Mucosa of stomach (tissue), 1 donor: Measurements from ENCODE around the gene OLA1.

Experiments
- H3K27me3 ChIP-seq: one replicate; pipeline ENCODE4 v1.7.0; 2013; ENCODE audit warnings: mild to moderate bottlenecking, low read length; ENCODE audit not compliant: control insufficient read depth, insufficient read depth
- H3K36me3 ChIP-seq: one replicate; pipeline ENCODE4 v1.7.0; 2013; ENCODE audit warnings: low read length; ENCODE audit not compliant: control insufficient read depth, insufficient read depth
- H3K4me1 ChIP-seq: one replicate; pipeline ENCODE4 v1.7.0; 2013; ENCODE audit warnings: mild to moderate bottlenecking, low read length; ENCODE audit not compliant: control insufficient read depth, insufficient read depth
- H3K4me3 ChIP-seq: one replicate; pipeline ENCODE4 v1.7.0; 2013; ENCODE audit warnings: low read length
- H3K9ac ChIP-seq: one replicate; pipeline ENCODE4 v1.7.0; 2013; ENCODE audit warnings: mild to moderate bottlenecking, low read length, moderate library complexity
- H3K9me3 ChIP-seq: one replicate; pipeline ENCODE4 v1.7.0; 2013; ENCODE audit warnings: mild to moderate bottlenecking, low read length, moderate library complexity; ENCODE audit not compliant: control insufficient read depth
- donor health status: Pancreatic carcinoma.

OLA1 gene

GRCh38 chr2:174072069-174072468 lies 176.3 kb downstream of the OLA1 start:
- H3K9ac ChIP-seq: no peak overlapping the region
- no peak overlapping the region for H3K4me3 ChIP-seq

GRCh38 chr2:174071321-174071720 lies 177.0 kb downstream of the OLA1 start:
- H3K4me3 ChIP-seq: no peak overlapping the region
- H3K9me3 ChIP-seq: no peaks in the 10 kb centered on the region
- H3K27me3 ChIP-seq: no peaks in the 10 kb centered on the region
- H3K9ac ChIP-seq: no peak overlapping the region
- H3K4me1 ChIP-seq: no peaks in the 10 kb centered on the region
- H3K36me3 ChIP-seq: no peaks in the 10 kb centered on the region

More at GRCh38 chr2:174072069-174072468, 176.3 kb downstream of the OLA1 start:
- Histone ChIP-seq H3K9me3 (no peaks in the 10 kb centered on the region), H3K4me1 (no peaks in the 10 kb centered on the region), H3K27me3 (no peaks in the 10 kb centered on the region), H3K36me3 (no peaks in the 10 kb centered on the region)

GRCh38 chr2:174070281-174070680 lies 178.1 kb downstream of the OLA1 start:
- no peaks in the 10 kb centered on the region for H3K36me3 ChIP-seq
- H3K9ac ChIP-seq: no peak overlapping the region
- no peaks in the 10 kb centered on the region for H3K9me3 ChIP-seq
- H3K27me3 ChIP-seq: no peaks in the 10 kb centered on the region
- H3K4me1 ChIP-seq: no peaks in the 10 kb centered on the region
- no peak overlapping the region for H3K4me3 ChIP-seq

GRCh38 chr2:174067815-174068214 lies 180.5 kb downstream of the OLA1 start:
- H3K36me3 ChIP-seq: no peaks in the 10 kb centered on the region
- H3K9me3 ChIP-seq: no peaks in the 10 kb centered on the region
- H3K9ac ChIP-seq: no peak overlapping the region
- H3K4me1 ChIP-seq: no peaks in the 10 kb centered on the region
- no peaks in the 10 kb centered on the region for H3K27me3 ChIP-seq
- H3K4me3 ChIP-seq: no peak overlapping the region

- no peaks in the 10 kb centered on the region for H3K36me3 ChIP-seq
- H3K4me1 ChIP-seq: no peaks in the 10 kb centered on the region
- no peaks in the 10 kb centered on the region for H3K9me3 ChIP-seq
- H3K4me3 ChIP-seq: no peak overlapping the region
- no peak overlapping the region for H3K9ac ChIP-seq
- no peaks in the 10 kb centered on the region for H3K27me3 ChIP-seq
These were observed 181.5 kb downstream of the OLA1 start for GRCh38 chr2:174066871-174067270.

- H3K9ac ChIP-seq: no peak overlapping the region
- H3K36me3 ChIP-seq: no peaks in the 10 kb centered on the region
- no peaks in the 10 kb centered on the region for H3K9me3 ChIP-seq
- no peak overlapping the region for H3K4me3 ChIP-seq
- H3K27me3 ChIP-seq: no peaks in the 10 kb centered on the region
- no peaks in the 10 kb centered on the region for H3K4me1 ChIP-seq
These were observed 184.7 kb downstream of the OLA1 start for GRCh38 chr2:174063492-174064092.

- no peaks in the 10 kb centered on the region for H3K27me3 ChIP-seq
- no peak overlapping the region for H3K4me3 ChIP-seq
- no peaks in the 10 kb centered on the region for H3K4me1 ChIP-seq
- no peaks in the 10 kb centered on the region for H3K9me3 ChIP-seq
- no peak overlapping the region for H3K9ac ChIP-seq
- H3K36me3 ChIP-seq: no peaks in the 10 kb centered on the region
These were observed 185.4 kb downstream of the OLA1 start for GRCh38 chr2:174062934-174063333.

- Histone ChIP-seq H3K9ac (no peak overlapping the region), H3K4me3 (no peak overlapping the region), H3K27me3 (no peaks in the 10 kb centered on the region), H3K9me3 (no peaks in the 10 kb centered on the region), H3K4me1 (no peaks in the 10 kb centered on the region), H3K36me3 (no peaks in the 10 kb centered on the region)
These were observed 188.5 kb downstream of the OLA1 start for GRCh38 chr2:174059884-174060244.

GRCh38 chr2:174059178-174059883 lies 189.0 kb downstream of the OLA1 start:
- no peak overlapping the region for H3K4me3 ChIP-seq
- no peak overlapping the region for H3K9ac ChIP-seq
- no peaks in the 10 kb centered on the region for H3K4me1 ChIP-seq
- H3K9me3 ChIP-seq: no peaks in the 10 kb centered on the region
- H3K27me3 ChIP-seq: no peaks in the 10 kb centered on the region
- H3K36me3 ChIP-seq: no peaks in the 10 kb centered on the region

- H3K4me1 ChIP-seq: peaks cover 7% of the 10 kb centered on the region
- no peak overlapping the region for H3K4me3 ChIP-seq
- H3K9ac ChIP-seq: no peak overlapping the region
- no peaks in the 10 kb centered on the region for H3K36me3 ChIP-seq
- H3K27me3 ChIP-seq: no peaks in the 10 kb centered on the region
- H3K9me3 ChIP-seq: no peaks in the 10 kb centered on the region
These were observed 189.9 kb downstream of the OLA1 start for GRCh38 chr2:174058456-174058855.

GRCh38 chr2:174058026-174058425 lies 190.3 kb downstream of the OLA1 start:
- Histone ChIP-seq H3K4me1 (peaks cover 11% of the 10 kb centered on the region), H3K27me3 (no peaks in the 10 kb centered on the region), H3K36me3 (no peaks in the 10 kb centered on the region), H3K9me3 (no peaks in the 10 kb centered on the region), H3K9ac (no peak overlapping the region), H3K4me3 (no peak overlapping the region)

GRCh38 chr2:174054926-174055325 lies 193.4 kb downstream of the OLA1 start:
- Histone ChIP-seq H3K4me1 (peaks cover 34% of the 10 kb centered on the region), H3K4me3 (no peak overlapping the region), H3K9me3 (no peaks in the 10 kb centered on the region), H3K27me3 (no peaks in the 10 kb centered on the region), H3K36me3 (no peaks in the 10 kb centered on the region), H3K9ac (no peak overlapping the region)
